Measurements from ENCODE around the gene BNC2.

BNC2 gene

GRCh38 chr9:16422114-16422513 is 448.4 kb downstream of the BNC2 start:
- TF ChIP-seq CTCF (IDR thresholded peaks at IDR 0.05; ENCODE audit: low read depth, low read length, missing control alignments), result no peak
- H3K27me3 ChIP-seq (replicated peaks), result no peaks in the 10 kb centered on the region
- no peak overlapping the region for H3K4me3 ChIP-seq (ENCODE audit: low read depth, low read length)
- no peak for DNase-seq
- H3K36me3 ChIP-seq (replicated peaks), result peaks cover 8% of the 10 kb centered on the region
- peak overlapping the region; percentile 47 for H3K27ac ChIP-seq
- in situ Hi-C loops (cut with HindIII; ENCODE audit: low pct_ligation_motif_present, low sequenced_read_pairs), result no loop called here

GRCh38 chr9:16421532-16421931 is 448.9 kb downstream of the BNC2 start:
- in situ Hi-C loops (cut with HindIII; ENCODE audit: low pct_ligation_motif_present, low sequenced_read_pairs), result no loop called here
- peak; percentile 78 for DNase-seq

GRCh38 chr9:16419124-16419523 is 451.3 kb downstream of the BNC2 start:
- peaks cover 8% of the 10 kb centered on the region for H3K36me3 ChIP-seq (replicated peaks)
- H3K4me3 ChIP-seq (ENCODE audit: low read depth, low read length), result no peak overlapping the region
- in situ Hi-C loops (cut with HindIII; ENCODE audit: low pct_ligation_motif_present, low sequenced_read_pairs), result no loop called here
- H3K27ac ChIP-seq, result no peak overlapping the region
- no peaks in the 10 kb centered on the region for H3K27me3 ChIP-seq (replicated peaks)
- TF ChIP-seq CTCF (IDR thresholded peaks at IDR 0.05; ENCODE audit: low read depth, low read length, missing control alignments), result no peak
- no peak for DNase-seq

More at GRCh38 chr9:16421532-16421931, 448.9 kb downstream of the BNC2 start:
- H3K4me3 ChIP-seq (ENCODE audit: low read depth, low read length), result no peak overlapping the region
- TF ChIP-seq CTCF (IDR thresholded peaks at IDR 0.05; ENCODE audit: low read depth, low read length, missing control alignments), result no peak
- H3K36me3 ChIP-seq (replicated peaks), result peaks cover 8% of the 10 kb centered on the region
- H3K27ac ChIP-seq, result peak overlapping the region; percentile 47
- H3K27me3 ChIP-seq (replicated peaks), result no peaks in the 10 kb centered on the region

GRCh38 chr9:16418721-16419120 is 451.7 kb downstream of the BNC2 start:
- no peaks in the 10 kb centered on the region for H3K27me3 ChIP-seq (replicated peaks)
- no peak for TF ChIP-seq CTCF (IDR thresholded peaks at IDR 0.05; ENCODE audit: low read depth, low read length, missing control alignments)
- DNase-seq, result no peak
- no peak overlapping the region for H3K27ac ChIP-seq
- H3K4me3 ChIP-seq (ENCODE audit: low read depth, low read length), result no peak overlapping the region
- in situ Hi-C loops (cut with HindIII; ENCODE audit: low pct_ligation_motif_present, low sequenced_read_pairs), result no loop called here
- peaks cover 8% of the 10 kb centered on the region for H3K36me3 ChIP-seq (replicated peaks)

GRCh38 chr9:16417749-16418148 is 452.7 kb downstream of the BNC2 start:
- Histone ChIP-seq H3K4me3 (ENCODE audit: low read depth, low read length) (no peak overlapping the region), H3K36me3 (replicated peaks) (peaks cover 8% of the 10 kb centered on the region), H3K27me3 (replicated peaks) (no peaks in the 10 kb centered on the region), H3K27ac (peak overlapping the region; percentile 94)
- DNase-seq, result peak; percentile 63
- in situ Hi-C loops (cut with HindIII; ENCODE audit: low pct_ligation_motif_present, low sequenced_read_pairs), result no loop called here
- TF ChIP-seq CTCF (IDR thresholded peaks at IDR 0.05; ENCODE audit: low read depth, low read length, missing control alignments), result no peak

- DNase-seq, result peak; percentile 89
- no peaks in the 10 kb centered on the region for H3K27me3 ChIP-seq (replicated peaks)
These were observed 453.3 kb downstream of the BNC2 start for GRCh38 chr9:16417161-16417560.

More at GRCh38 chr9:16417161-16417560, 453.3 kb downstream of the BNC2 start:
- peak overlapping the region; percentile 6 for H3K4me3 ChIP-seq (ENCODE audit: low read depth, low read length)
- TF ChIP-seq CTCF (IDR thresholded peaks at IDR 0.05; ENCODE audit: low read depth, low read length, missing control alignments), result no peak
- H3K36me3 ChIP-seq (replicated peaks), result peaks cover 8% of the 10 kb centered on the region
- in situ Hi-C loops (cut with HindIII; ENCODE audit: low pct_ligation_motif_present, low sequenced_read_pairs), result no loop called here
- H3K27ac ChIP-seq, result peak overlapping the region; percentile 94
